ENCODE measurements around the gene SEMA3B.

SEMA3B gene

GRCh38 chr3:50296721-50297383, 27.9 kb downstream of the SEMA3B start:
- H2AFZ ChIP-seq (ENCODE audit: low read depth, low read length) = no peak overlapping the region
- H3K27ac ChIP-seq (ENCODE audit: low read length) = no peak overlapping the region
- H3K4me2 ChIP-seq (ENCODE audit: low read length) = no peak overlapping the region
- H3K9ac ChIP-seq (ENCODE audit: low read length) = no peak overlapping the region
- H3K36me3 ChIP-seq (replicated peaks; ENCODE audit: low read depth, low read length) = no peaks in the 10 kb centered on the region
- peaks cover 22% of the 10 kb centered on the region for H3K4me1 ChIP-seq (ENCODE audit: low read length)
- H3K4me3 ChIP-seq (ENCODE audit: low read length) = no peak overlapping the region
- H3K27me3 ChIP-seq (ENCODE audit: low read depth, low read length) = no peaks in the 10 kb centered on the region
- TF ChIP-seq EZH2phosphoT487 (IDR thresholded peaks at IDR 0.05; ENCODE audit: low read depth) = no peak
- H3K79me2 ChIP-seq (ENCODE audit: low read length) = peaks cover 11% of the 10 kb centered on the region
- H4K20me1 ChIP-seq (ENCODE audit: insufficient read depth, low read length) = no peaks in the 10 kb centered on the region
- no peaks in the 10 kb centered on the region for H3K9me3 ChIP-seq (ENCODE audit: insufficient read depth, low read length)

- Histone ChIP-seq H3K27me3 (ENCODE audit: low read depth, low read length) (no peaks in the 10 kb centered on the region), H3K79me2 (ENCODE audit: low read length) (0 out of 2 replicates have a peak, but pooled peaks cover 7% of the 10 kb centered on the region), H3K4me1 (ENCODE audit: low read length) (peaks cover 22% of the 10 kb centered on the region), H4K20me1 (ENCODE audit: insufficient read depth, low read length) (no peaks in the 10 kb centered on the region), H3K4me2 (ENCODE audit: low read length) (no peak overlapping the region), H3K9me3 (ENCODE audit: insufficient read depth, low read length) (no peaks in the 10 kb centered on the region), H3K27ac (ENCODE audit: low read length) (no peak overlapping the region), H3K36me3 (replicated peaks; ENCODE audit: low read depth, low read length) (no peaks in the 10 kb centered on the region), H2AFZ (ENCODE audit: low read depth, low read length) (no peak overlapping the region), H3K9ac (ENCODE audit: low read length) (no peak overlapping the region), H3K4me3 (ENCODE audit: low read length) (no peak overlapping the region)
- TF ChIP-seq EZH2phosphoT487 (IDR thresholded peaks at IDR 0.05; ENCODE audit: low read depth) (no peak), CTCF (IDR thresholded peaks at IDR 0.05; ENCODE audit: low read depth, low read length) (no peak)
These were observed 28.4 kb downstream of the SEMA3B start for GRCh38 chr3:50297384-50297775.

GRCh38 chr3:50297896-50298725, 29.2 kb downstream of the SEMA3B start:
- TF ChIP-seq EZH2phosphoT487 (IDR thresholded peaks at IDR 0.05; ENCODE audit: low read depth) (no peak), CTCF (IDR thresholded peaks at IDR 0.05; ENCODE audit: low read depth, low read length) (no peak)
- H3K36me3 ChIP-seq (replicated peaks; ENCODE audit: low read depth, low read length) = no peaks in the 10 kb centered on the region
- no peaks in the 10 kb centered on the region for H4K20me1 ChIP-seq (ENCODE audit: insufficient read depth, low read length)
- peak overlapping the region; percentile 84 for H3K4me3 ChIP-seq (ENCODE audit: low read length)
- peak overlapping the region; percentile 87 for H3K4me2 ChIP-seq (ENCODE audit: low read length)
- H3K27me3 ChIP-seq (ENCODE audit: low read depth, low read length) = no peaks in the 10 kb centered on the region
- peak overlapping the region; percentile 69; the same call in 1 of the 2 replicates for H3K27ac ChIP-seq (ENCODE audit: low read length)
- H3K79me2 ChIP-seq (ENCODE audit: low read length) = 0 out of 2 replicates have a peak, but pooled peaks cover 7% of the 10 kb centered on the region
- peak overlapping the region; percentile 87 for H3K9ac ChIP-seq (ENCODE audit: low read length)
- H3K4me1 ChIP-seq (ENCODE audit: low read length) = peaks cover 17% of the 10 kb centered on the region
- no peak overlapping the region for H2AFZ ChIP-seq (ENCODE audit: low read depth, low read length)
- H3K9me3 ChIP-seq (ENCODE audit: insufficient read depth, low read length) = no peaks in the 10 kb centered on the region

- 0 out of 2 replicates have a peak, but pooled peaks cover 7% of the 10 kb centered on the region for H3K79me2 ChIP-seq (ENCODE audit: low read length)
- TF ChIP-seq EZH2phosphoT487 (IDR thresholded peaks at IDR 0.05; ENCODE audit: low read depth) (no peak), CTCF (IDR thresholded peaks at IDR 0.05; ENCODE audit: low read depth, low read length) (peak; percentile 47)
- peak within 1 kb of the TSS; percentile 87 for H3K9ac ChIP-seq (ENCODE audit: low read length)
- no peaks in the 10 kb centered on the region for H4K20me1 ChIP-seq (ENCODE audit: insufficient read depth, low read length)
- H2AFZ ChIP-seq (ENCODE audit: low read depth, low read length) = peak within 1 kb of the TSS; percentile 77
- H3K4me1 ChIP-seq (ENCODE audit: low read length) = peaks cover 16% of the 10 kb centered on the region
- no peaks in the 10 kb centered on the region for H3K9me3 ChIP-seq (ENCODE audit: insufficient read depth, low read length)
- no peaks in the 10 kb centered on the region for H3K27me3 ChIP-seq (ENCODE audit: low read depth, low read length)
- peak within 1 kb of the TSS; percentile 69 for H3K27ac ChIP-seq (ENCODE audit: low read length)
- H3K4me3 ChIP-seq (ENCODE audit: low read length) = peak within 1 kb of the TSS; percentile 84
- H3K4me2 ChIP-seq (ENCODE audit: low read length) = peak within 1 kb of the TSS; percentile 87
- H3K36me3 ChIP-seq (replicated peaks; ENCODE audit: low read depth, low read length) = no peaks in the 10 kb centered on the region
These were observed 30.1 kb downstream of the SEMA3B start, which contains the start of the genes HYAL3 and NAA80 for GRCh38 chr3:50298836-50299637. HYAL3 (minus strand) TSS chr3:50299405; CDS start chr3:50295602, 3,803 bp downstream. NAA80 (minus strand) TSS chr3:50299405; CDS start chr3:50297463, 1,942 bp downstream.
